Stimulated activated CD8-positive, alpha-beta memory T cell treated with anti-CD3 and anti-CD28 coated beads, Interleukin-4, amount 100 ng/mL, for 48 hours (primary cell): ENCODE measurements around the gene TMEM35A.
"Not testable (repeated sequence)": the region's sequence is repeated elsewhere in the genome, so short reads cannot be mapped to it uniquely, and the experiment has no call there.

ENCODE experiments used
- DNase-seq: peaks from one replicate; pipeline ENCODE4 v3.0.0-alpha.2; 2020

Gene TMEM35A

DNA sequence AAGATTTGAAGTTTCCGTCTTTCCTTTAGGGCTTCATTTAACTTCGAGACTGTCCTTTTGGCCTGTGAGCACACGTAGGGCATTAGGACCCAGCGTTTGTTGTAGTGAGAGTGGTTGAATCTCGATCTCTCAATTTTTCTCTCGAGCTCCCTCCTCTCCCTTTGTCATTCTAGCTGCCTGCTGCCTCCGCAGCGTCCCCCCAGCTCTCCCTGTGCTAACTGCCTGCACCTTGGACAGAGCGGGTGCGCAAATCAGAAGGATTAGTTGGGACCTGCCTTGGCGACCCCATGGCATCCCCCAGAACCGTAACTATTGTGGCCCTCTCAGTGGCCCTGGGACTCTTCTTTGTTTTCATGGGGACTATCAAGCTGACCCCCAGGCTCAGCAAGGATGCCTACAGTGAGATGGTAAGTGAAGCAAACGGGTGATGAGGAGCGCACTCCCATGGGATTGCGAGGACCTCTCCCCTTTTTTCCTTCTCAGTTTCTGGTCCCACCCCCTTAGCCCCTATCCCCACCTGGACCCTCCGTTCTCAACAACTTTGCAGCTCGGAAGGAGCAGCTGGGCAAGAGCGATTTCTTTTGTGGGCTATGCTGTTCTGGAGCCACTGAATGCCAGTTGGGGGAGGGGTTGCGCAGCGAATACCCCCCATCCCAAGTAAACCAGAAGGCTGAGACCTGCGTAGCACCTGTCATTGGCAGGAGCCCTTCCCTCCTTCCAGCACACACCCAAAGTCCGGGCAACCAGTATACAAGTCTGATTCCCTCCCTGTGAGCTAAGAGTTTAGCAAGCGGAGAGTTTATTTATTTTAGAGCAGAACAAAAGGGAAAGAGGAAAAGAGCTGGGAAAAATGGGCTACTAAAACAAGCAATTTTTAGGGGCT lies at the start of gene TMEM35A:
TSS of gene TMEM35A (plus strand) at position 164 of the 883 bp plus-strand sequence. CDS start at position 288, 124 bp downstream.
- no peak for DNase-seq

DNA sequence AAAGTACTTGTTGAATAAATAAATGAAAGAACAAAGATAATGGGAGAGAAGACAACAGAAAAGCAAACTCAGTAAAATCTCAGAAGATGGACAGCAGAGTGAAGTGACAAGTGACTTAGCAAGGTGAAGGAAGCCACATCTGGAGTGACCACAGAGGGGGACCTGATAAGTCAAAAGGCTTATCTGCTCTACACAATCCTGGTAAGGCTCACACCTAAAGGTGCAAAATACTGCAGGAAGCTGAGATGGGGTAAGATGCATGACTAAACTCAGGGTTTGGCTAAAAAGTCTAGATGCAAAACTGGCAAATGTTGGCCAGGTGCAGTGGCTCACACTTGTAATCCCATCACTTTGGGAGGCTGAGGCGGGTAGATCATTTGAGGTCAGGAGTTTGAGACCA lies 49.0 kb upstream of the TMEM35A start:
- no peak for DNase-seq

DNA sequence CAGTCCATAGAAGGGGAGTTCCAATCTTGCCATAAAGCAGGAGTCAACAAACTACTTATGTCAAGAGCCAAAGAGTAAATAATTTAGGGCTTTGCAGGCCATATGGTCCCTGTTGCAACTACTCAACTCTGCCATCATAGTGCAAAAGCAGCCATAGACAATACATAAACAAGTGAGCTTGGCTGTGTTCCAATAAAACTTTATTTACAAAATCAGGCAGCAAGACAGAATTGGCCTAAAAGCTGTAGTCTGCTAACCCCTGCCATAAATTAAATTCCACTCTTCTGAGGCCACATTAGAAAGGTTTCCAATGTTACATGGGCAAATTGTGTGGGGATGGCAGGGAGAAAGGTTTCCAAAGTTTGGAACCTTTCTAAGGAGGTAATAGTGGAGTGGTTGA lies 41.4 kb upstream of the TMEM35A start:
- no peak for DNase-seq

GRCh38 chrX:101040197-101040596 lies 38.5 kb upstream of the TMEM35A start:
- DNase-seq, result no peak

DNA sequence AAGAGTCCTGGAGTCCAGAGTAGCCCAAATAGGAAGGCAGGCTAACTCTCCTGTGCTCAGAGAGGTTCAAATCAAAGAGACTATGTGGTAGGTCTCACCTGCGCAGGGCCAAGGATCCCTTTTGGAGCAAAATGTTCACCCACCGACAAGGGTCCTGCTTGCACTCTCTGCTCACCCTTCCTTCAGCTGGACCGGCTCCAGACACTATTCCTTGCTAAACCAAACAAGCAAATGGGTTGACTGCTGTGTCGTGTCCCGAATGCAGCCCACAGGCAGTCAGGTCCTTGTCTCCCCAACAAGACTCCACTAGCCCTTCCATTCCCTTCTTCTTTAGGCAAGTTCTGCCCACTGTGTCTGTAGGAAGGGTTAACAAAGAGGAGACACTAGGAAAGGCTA lies 27.5 kb upstream of the TMEM35A start:
- no peak for DNase-seq

DNA sequence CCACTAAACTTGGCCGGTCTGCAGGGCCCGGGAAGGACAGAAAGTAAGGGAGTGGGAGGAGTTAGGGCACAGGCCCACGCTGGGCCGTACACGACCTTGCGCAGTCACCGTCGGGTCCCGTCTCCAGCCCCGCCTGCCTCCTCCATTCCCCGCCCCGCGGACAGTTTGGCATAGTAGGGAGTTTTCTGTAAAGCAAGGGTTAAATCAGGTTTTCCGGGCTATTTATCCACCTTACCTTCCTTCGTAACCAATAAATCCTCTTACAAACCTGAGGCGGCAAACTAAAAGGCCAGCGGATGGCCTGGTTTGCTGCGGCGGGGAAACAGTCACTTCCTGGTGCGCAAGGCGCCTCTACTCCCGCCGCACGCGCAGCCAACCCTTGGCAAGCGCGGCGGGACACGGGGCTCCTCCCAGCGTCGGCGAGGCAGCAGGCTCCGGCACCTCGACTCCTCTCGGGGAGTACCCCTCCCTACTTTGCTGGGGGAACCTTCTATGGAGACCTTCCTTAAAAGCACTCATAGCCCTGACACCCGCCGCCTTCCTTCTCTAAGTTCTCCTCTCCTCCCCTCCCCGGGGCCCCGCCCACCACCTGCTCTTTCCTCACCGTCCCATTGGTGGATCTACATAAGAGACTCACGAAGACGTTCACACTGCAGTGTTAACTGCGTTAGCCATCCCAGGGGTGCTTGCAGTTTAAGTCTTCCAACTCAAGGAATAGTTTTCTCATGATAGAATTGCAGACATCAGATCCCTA lies 27.0 kb upstream of the TMEM35A start, which contains the start of gene TRMT2B:
TSS of gene TRMT2B (minus strand) at position 563 of the 754 bp plus-strand sequence. CDS start 9,822 bp downstream, outside the sequence.
- peak; percentile 80 for DNase-seq

- DNase-seq, result not testable (repeated sequence)
Measured at GRCh38 chrX:101056551-101056950, 22.1 kb upstream of the TMEM35A start.

DNA sequence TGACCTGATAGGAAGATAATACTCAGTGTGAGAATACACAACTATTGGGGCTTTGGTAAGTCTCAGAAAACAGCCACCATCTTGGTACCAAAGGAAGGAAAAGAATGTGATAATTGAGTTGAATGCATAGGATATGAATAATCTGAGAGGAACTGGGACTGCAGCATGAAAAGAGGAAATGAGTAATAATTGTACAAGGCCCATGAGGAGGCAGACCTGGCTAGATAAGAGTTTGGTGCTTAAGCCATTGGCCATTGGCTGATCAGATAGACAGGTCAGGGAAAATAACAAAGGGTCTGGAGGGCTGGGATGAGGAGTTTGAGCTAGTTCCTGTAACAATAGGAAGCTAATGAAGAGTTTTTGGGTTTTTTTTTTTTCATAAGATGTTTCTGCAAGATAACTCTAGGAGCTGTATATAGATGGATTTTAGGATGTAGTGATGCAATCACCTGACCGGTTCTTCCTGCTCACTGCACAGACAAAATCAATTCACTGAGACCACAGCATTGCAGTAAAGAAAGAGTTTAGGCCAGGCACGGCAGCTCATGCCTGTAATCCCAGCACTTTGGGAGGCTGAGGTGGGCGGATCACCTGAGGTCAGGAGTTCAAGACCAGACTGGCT lies 21.5 kb upstream of the TMEM35A start:
- no peak for DNase-seq

GRCh38 chrX:101062176-101062575 lies 16.5 kb upstream of the TMEM35A start:
- no peak for DNase-seq

- DNase-seq, result no peak
Measured at GRCh38 chrX:101071582-101071981, 7.1 kb upstream of the TMEM35A start.

DNA sequence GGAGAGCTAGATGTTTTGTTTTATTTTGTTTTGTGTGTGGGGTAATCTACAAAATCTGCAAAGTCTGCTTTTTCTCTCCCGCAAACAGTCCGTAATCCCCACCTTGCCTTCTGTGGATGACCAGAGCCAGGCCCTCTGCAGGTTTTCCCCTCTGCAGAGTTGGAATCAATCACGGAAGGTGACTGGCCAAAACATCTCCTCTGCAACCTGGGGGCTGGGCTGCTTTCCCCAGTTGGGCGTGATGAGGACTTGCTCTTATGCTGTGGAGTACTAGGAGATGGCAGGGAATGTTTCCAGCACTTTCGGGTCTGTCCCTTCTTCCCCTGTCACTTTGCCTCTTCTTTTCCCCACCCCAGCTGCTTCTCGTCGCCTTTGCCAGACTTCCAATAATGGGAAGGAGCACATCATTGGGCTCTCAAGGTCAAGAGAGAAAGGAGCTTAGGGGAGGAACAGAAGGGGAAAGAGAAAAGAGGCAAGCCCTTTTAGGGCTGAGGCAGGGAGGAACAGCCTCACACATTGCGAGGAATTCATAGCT lies 1.1 kb downstream of the TMEM35A start:
- DNase-seq, result no peak

GRCh38 chrX:101080326-101081124 lies 1.8 kb downstream of the TMEM35A start:
- DNase-seq, result no peak

GRCh38 chrX:101081231-101081630 lies 2.6 kb downstream of the TMEM35A start:
- no peak for DNase-seq

- no peak for DNase-seq
Measured at GRCh38 chrX:101091817-101092216, 13.1 kb downstream of the TMEM35A start.

DNA sequence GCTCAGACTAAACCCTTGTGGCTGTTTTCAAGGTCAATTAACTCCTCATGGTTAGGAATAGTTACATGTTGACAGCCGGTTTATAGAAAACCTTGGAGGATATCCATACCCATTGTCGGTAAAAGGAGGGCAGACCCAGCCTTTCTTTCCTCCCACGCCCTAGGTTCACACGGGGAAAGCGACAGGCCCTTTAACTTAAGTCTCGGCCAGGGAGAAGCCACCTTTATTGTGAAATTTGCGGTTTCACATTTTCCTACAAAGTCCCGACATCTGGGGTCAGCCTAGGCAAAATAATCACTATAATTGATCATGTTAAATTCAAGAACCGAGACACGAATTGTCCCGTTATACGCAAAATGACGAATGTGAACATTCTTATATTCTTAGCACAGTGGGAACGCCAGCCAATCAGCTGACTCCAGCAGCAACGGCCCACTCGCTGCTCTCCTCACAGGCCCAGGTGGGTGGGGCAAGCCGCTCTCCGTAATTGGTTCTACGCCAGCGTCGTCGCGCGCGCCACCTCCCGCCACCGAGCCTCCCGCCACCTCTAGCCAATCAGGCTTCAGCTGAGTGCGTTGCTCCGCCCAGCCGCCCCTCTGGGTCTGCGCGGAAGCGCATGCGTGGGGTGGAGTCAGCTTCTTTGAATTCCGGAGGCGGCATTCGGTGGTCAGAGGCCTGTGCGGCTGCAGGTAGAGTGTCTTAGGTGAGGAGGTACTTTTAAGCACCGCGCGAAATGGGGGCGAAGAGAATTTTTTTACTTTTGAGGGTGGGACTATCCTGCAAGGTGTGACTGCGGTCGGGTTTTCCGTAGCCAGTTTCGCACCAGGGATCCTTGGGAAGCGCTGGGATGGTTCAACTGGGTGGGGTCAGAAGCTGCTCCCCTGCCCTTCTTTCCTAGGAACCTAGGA lies 19.1 kb downstream of the TMEM35A start, which contains the start of gene CENPI:
TSS of gene CENPI (plus strand) at position 659 of the 908 bp plus-strand sequence. CDS start 2,867 bp downstream, outside the sequence.
- DNase-seq, result peak; percentile 90

DNA sequence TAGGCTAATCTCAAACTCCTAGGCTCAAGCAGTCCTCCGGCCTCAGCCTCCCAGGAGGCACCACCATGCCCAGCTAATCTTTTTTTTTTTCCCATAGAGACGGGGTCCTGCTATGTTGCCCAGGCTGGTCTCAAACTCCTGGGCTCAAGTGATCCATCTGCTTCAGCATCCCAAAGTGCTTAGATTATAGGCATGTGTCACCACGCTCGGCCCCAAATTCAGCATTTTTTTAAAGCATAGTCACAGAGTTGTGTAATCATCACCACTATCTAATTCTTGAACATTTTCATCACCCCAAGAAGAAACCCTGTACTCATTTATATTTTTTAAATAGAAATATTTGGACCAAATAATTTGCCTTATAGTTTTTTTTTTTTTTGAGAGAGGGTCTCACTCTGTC lies 29.6 kb downstream of the TMEM35A start:
- DNase-seq, result no peak

GRCh38 chrX:101117701-101118100 lies 39.0 kb downstream of the TMEM35A start:
- DNase-seq, result no peak

- DNase-seq, result no peak
Measured at GRCh38 chrX:101136235-101136634, 57.6 kb downstream of the TMEM35A start.
